Adrenal gland (tissue), 5 donors: ENCODE data around the gene SCUBE1.

ENCODE experiments used
- POLR2A ChIP-seq, 2 donors: fragments of 450-650 bp; IDR thresholded peaks; one replicate each; pipeline ENCODE4 v1.6.1; 2017; ENCODE audit warnings: antibody characterized with exemption in 2 of 2, mild to moderate bottlenecking in 2 of 2, moderate library complexity in 1 of 2
- TF ChIP-seq, protein P1 (sequence below), 6 experiments: fragments of 450-650 bp in 4 of 6; fragments of 200-600 bp in 2 of 6; sonication (generic) in 1 of 6; IDR thresholded peaks; 1 replicate in 5 of 6; 2 replicates in 1 of 6; pipeline versions ENCODE4 v1.5.1 to v1.8.0; 2016 to 2021; ENCODE audit warnings: antibody characterized with exemption in 6 of 6, mild to moderate bottlenecking in 2 of 6, moderate library complexity in 1 of 6
- donor health status: DM: no; HTN: no; CAD: no.

GRCh38 chr22:43288807-43289420, 54.3 kb downstream of the SCUBE1 start:
- no peak for TF ChIP-seq POLR2A (IDR thresholded peaks at IDR 0.05)
- TF ChIP-seq, protein P1, sequence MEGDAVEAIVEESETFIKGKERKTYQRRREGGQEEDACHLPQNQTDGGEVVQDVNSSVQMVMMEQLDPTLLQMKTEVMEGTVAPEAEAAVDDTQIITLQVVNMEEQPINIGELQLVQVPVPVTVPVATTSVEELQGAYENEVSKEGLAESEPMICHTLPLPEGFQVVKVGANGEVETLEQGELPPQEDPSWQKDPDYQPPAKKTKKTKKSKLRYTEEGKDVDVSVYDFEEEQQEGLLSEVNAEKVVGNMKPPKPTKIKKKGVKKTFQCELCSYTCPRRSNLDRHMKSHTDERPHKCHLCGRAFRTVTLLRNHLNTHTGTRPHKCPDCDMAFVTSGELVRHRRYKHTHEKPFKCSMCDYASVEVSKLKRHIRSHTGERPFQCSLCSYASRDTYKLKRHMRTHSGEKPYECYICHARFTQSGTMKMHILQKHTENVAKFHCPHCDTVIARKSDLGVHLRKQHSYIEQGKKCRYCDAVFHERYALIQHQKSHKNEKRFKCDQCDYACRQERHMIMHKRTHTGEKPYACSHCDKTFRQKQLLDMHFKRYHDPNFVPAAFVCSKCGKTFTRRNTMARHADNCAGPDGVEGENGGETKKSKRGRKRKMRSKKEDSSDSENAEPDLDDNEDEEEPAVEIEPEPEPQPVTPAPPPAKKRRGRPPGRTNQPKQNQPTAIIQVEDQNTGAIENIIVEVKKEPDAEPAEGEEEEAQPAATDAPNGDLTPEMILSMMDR (IDR thresholded peaks at IDR 0.05), result no peak
